GM19328 (cell line): ENCODE data around the gene FUT3.

Source experiments
- ATAC-seq: cut with Tn5 transposase; IDR thresholded peaks from one replicate; pipeline ENCODE4 v1.9.1; 2021; ENCODE audit warnings: mild to moderate bottlenecking, moderate library complexity; ENCODE audit not compliant: unreplicated experiment

FUT3 gene

GRCh38 chr19:5826531-5827341 is 24.5 kb downstream of the FUT3 start:
- ATAC-seq: no peak

- ATAC-seq: no peak
Measured at GRCh38 chr19:5825178-5825577, 26.1 kb downstream of the FUT3 start.

GRCh38 chr19:5824751-5825150 is 26.5 kb downstream of the FUT3 start:
- ATAC-seq: no peak

- ATAC-seq: no peak
Measured at GRCh38 chr19:5823579-5824281, 27.5 kb downstream of the FUT3 start.

GRCh38 chr19:5822181-5822844 is 28.9 kb downstream of the FUT3 start:
- ATAC-seq: no peak

GRCh38 chr19:5821521-5822180 is 29.6 kb downstream of the FUT3 start:
- no peak for ATAC-seq

- ATAC-seq: no peak
Measured at GRCh38 chr19:5820785-5821184, 30.5 kb downstream of the FUT3 start.

- ATAC-seq: no peak
Measured at GRCh38 chr19:5818594-5818993, 32.7 kb downstream of the FUT3 start.

- no peak for ATAC-seq
Measured at GRCh38 chr19:5817218-5817617, 34.0 kb downstream of the FUT3 start.

- ATAC-seq: no peak
Measured at GRCh38 chr19:5814852-5815246, 36.4 kb downstream of the FUT3 start.

GRCh38 chr19:5814123-5814851 is 37.0 kb downstream of the FUT3 start:
- ATAC-seq: no peak

GRCh38 chr19:5811117-5811516 is 40.1 kb downstream of the FUT3 start:
- ATAC-seq: no peak

- no peak for ATAC-seq
Measured at GRCh38 chr19:5809469-5809868, 41.8 kb downstream of the FUT3 start.

- no peak for ATAC-seq
Measured at GRCh38 chr19:5809053-5809452, 42.2 kb downstream of the FUT3 start.

- ATAC-seq: no peak
Measured at GRCh38 chr19:5808120-5808816, 43.0 kb downstream of the FUT3 start.

- no peak for ATAC-seq
Measured at GRCh38 chr19:5806905-5807304, 44.3 kb downstream of the FUT3 start.

- no peak for ATAC-seq
Measured at GRCh38 chr19:5806133-5806489, 45.1 kb downstream of the FUT3 start.

- ATAC-seq: no peak
Measured at GRCh38 chr19:5805462-5806132, 45.7 kb downstream of the FUT3 start.
